HCT116 (cell line): ENCODE data around the gene CEBPA. TPM values are rescaled to one million over a fixed set of nuclear protein-coding genes. Genes with fewer than 3 reads are reported as not detected.

Source experiments
- ATAC-seq: fragments of 200-7000 bp; cut with Tn5 transposase; 2 replicates; pipeline ENCODE4 v1.9.1; 2020; ENCODE audit warnings: mild to moderate bottlenecking, moderate library complexity
- BruUV-seq: library from RNA; stranded (reverse); fragments of 400-500 nt; replicated peaks from 2 replicates; lab custom pipeline; 2021; lab: Mats Ljungman, UMichigan
- CTCF ChIA-PET: fragments of 300-600 bp; sonication (Branson Sonifier 250); formaldehyde crosslinking; loops from one replicate; lab custom pipeline; 2021; ENCODE audit warnings: antibody characterized with exemption; lab: Charles Lee
- POLR2A ChIA-PET: fragments of 300-600, 350-600 bp; sonication (Branson Sonifier 250); formaldehyde crosslinking; loops from one replicate; lab custom pipeline; 2021; ENCODE audit warnings: antibody characterized with exemption; lab: Charles Lee
- RAD21 ChIA-PET, 2 experiments: fragments of 300-600 bp; sonication (Branson Sonifier 250); formaldehyde crosslinking; loops; one replicate each; lab custom pipeline; 2023; ENCODE audit warnings: low total read pairs in 2 of 2; ENCODE audit not compliant: uncharacterized antibody in 2 of 2, unreplicated experiment in 2 of 2, low non-redundant PET in 1 of 2; lab: Charles Lee
- DNase-seq: peaks from one replicate; pipeline ENCODE4 v3.0.0-alpha.2; 2010; ENCODE audit warnings: low read depth, low spot score
- H2AFZ ChIP-seq: fragments of 200-600 bp; shearing (Covaris generic), sonication (generic); 2 replicates; pipeline ENCODE4 v1.6.1; 2017; ENCODE audit warnings: low read depth, mixed run types, mixed read lengths, antibody characterized with exemption, low read length; ENCODE audit not compliant: poor library complexity, severe bottlenecking
- H3K27ac ChIP-seq: 2 replicates; pipeline ENCODE4 v1.5.1; 2012; ENCODE audit warnings: low read depth, low read length
- H3K27me3 ChIP-seq: fragments of 200-600 bp; sonication (generic); 2 replicates; pipeline ENCODE4 v1.6.1; 2016; ENCODE audit warnings: mixed run types, low read length, mixed read lengths; ENCODE audit not compliant: insufficient read depth
- H3K36me3 ChIP-seq, 2 experiments: fragments of 200-500 bp in 1 of 2; fragments of 200-600 bp in 1 of 2; sonication (Bioruptor generic) in 1 of 2; sonication (generic) in 1 of 2; 2 replicates each; pipeline versions ENCODE4 v1.5.1 to v1.6.1; 2014 to 2016; ENCODE audit warnings: low read length in 2 of 2, inconsistent platforms in 1 of 2, mixed read lengths in 1 of 2, mixed run types in 1 of 2; ENCODE audit not compliant: insufficient read depth in 2 of 2, control insufficient read depth in 1 of 2
- H3K4me1 ChIP-seq, 2 experiments: fragments of 200-600 bp in 1 of 2; sonication (generic) in 1 of 2; 2 replicates each; pipeline versions ENCODE4 v1.5.1 to v1.6.1; 2012 to 2017; ENCODE audit warnings: low read length in 2 of 2, inconsistent platforms in 1 of 2, mild to moderate bottlenecking in 1 of 2, mixed read lengths in 1 of 2, mixed run types in 1 of 2, moderate library complexity in 1 of 2; ENCODE audit not compliant: insufficient read depth in 2 of 2, control insufficient read depth in 1 of 2
- H3K4me2 ChIP-seq: fragments of 200-600 bp; sonication (generic); 2 replicates; pipeline ENCODE4 v1.6.1; 2017; ENCODE audit warnings: mixed run types, low read length, mixed read lengths
- H3K4me3 ChIP-seq, 2 experiments: fragments of 200-600 bp in 1 of 2; sonication (generic) in 1 of 2; replicated peaks in 1 of 2; 2 replicates each; pipeline ENCODE4 v1.5.1; 2011 to 2016; ENCODE audit warnings: low read length in 2 of 2, control low read depth in 1 of 2, low read depth in 1 of 2, mild to moderate bottlenecking in 1 of 2, mixed read lengths in 1 of 2, mixed run types in 1 of 2
- H3K79me2 ChIP-seq: fragments of 200-600 bp; sonication (generic); 2 replicates; pipeline ENCODE4 v1.6.1; 2017; ENCODE audit warnings: mild to moderate bottlenecking, mixed run types, low read length, moderate library complexity, mixed read lengths; ENCODE audit not compliant: insufficient read depth
- H3K9ac ChIP-seq: fragments of 200-600 bp; sonication (generic); 2 replicates; pipeline ENCODE4 v1.6.1; 2016; ENCODE audit warnings: low read length, mixed read lengths
- H3K9me2 ChIP-seq: fragments of 200-600 bp; sonication (generic), shearing (Covaris generic); 2 replicates; pipeline ENCODE4 v1.6.1; 2017; ENCODE audit warnings: mixed run types, mild to moderate bottlenecking, moderate library complexity; ENCODE audit not compliant: insufficient read depth
- H3K9me3 ChIP-seq, 2 experiments: fragments of 200-500 bp in 1 of 2; fragments of 200-600 bp in 1 of 2; sonication (Bioruptor generic) in 1 of 2; sonication (generic) in 1 of 2; 2 replicates each; pipeline ENCODE4 v1.6.1; 2014 to 2017; ENCODE audit warnings: low read length in 2 of 2, mixed read lengths in 2 of 2, inconsistent platforms in 1 of 2, low read depth in 1 of 2, mild to moderate bottlenecking in 1 of 2, mixed run types in 1 of 2, moderate library complexity in 1 of 2; ENCODE audit not compliant: control insufficient read depth in 1 of 2, insufficient read depth in 1 of 2
- H4K20me1 ChIP-seq: fragments of 200-600 bp; sonication (generic), shearing (Covaris generic); 2 replicates; pipeline ENCODE4 v1.6.1; 2017; ENCODE audit warnings: mixed run types, mild to moderate bottlenecking, moderate library complexity; ENCODE audit not compliant: insufficient read depth
- CEBPB ChIP-seq: IDR thresholded peaks from 2 replicates; pipeline ENCODE4 v1.6.1; 2012; ENCODE audit warnings: low read depth
- EZH2phosphoT487 ChIP-seq: fragments of 200-600 bp; IDR thresholded peaks from 2 replicates; pipeline ENCODE4 v1.6.1; 2018; ENCODE audit warnings: antibody characterized with exemption, borderline replicate concordance
- JUND ChIP-seq: IDR thresholded peaks from 2 replicates; pipeline ENCODE4 v1.6.1; 2012
- intact Hi-C: fragments of 100-400 bp; cut with micrococcal nuclease; formaldehyde crosslinking; loops from 2 replicates; pipeline ENCODE4 v1.10.0; 2022
- total RNA-seq: library from RNA; stranded (reverse); gene quantifications from one replicate; pipeline ENCODE4 v1.2.1, GENCODE V29; 2021; ENCODE audit not compliant: unreplicated experiment
- TF ChIP-seq, protein P1 (sequence below): IDR thresholded peaks from 2 replicates; pipeline ENCODE4 v1.6.1; 2011; ENCODE audit warnings: mild to moderate bottlenecking, low read length, moderate library complexity; ENCODE audit not compliant: insufficient replicate concordance; ENCODE audit errors: extremely low read depth
- TF ChIP-seq, protein P2 (sequence below): IDR thresholded peaks from 2 replicates; pipeline ENCODE4 v1.6.1; 2012

CEBPA gene
- total RNA-seq, 1 experiment from 2014 or later: 7.0 TPM

DNA sequence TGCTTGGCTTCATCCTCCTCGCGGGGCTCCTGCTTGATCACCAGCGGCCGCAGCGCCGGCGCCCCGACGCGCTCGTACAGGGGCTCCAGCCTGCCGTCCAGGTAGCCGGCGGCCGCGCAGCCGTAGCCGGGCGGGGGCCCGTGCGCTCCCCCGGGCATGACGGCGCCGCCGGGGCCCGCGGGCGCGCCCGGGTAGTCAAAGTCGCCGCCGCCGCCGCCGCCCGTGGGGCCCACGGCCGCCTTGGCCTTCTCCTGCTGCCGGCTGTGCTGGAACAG, 497 bp downstream of the CEBPA start:
- no TSS peak for BruUV-seq
- H3K79me2 ChIP-seq: no peaks in the 10 kb centered on the region
- peak overlapping the region; percentile 96 for H3K4me2 ChIP-seq
- CTCF ChIA-PET: interaction anchor here (1.1 to 1.8 kb wide), 3 partner anchors 10 to 87 kb away, joined by 3 to 12 read pairs (median 4); no protein-coding TSS in a partner anchor
- TF ChIP-seq, protein P1, sequence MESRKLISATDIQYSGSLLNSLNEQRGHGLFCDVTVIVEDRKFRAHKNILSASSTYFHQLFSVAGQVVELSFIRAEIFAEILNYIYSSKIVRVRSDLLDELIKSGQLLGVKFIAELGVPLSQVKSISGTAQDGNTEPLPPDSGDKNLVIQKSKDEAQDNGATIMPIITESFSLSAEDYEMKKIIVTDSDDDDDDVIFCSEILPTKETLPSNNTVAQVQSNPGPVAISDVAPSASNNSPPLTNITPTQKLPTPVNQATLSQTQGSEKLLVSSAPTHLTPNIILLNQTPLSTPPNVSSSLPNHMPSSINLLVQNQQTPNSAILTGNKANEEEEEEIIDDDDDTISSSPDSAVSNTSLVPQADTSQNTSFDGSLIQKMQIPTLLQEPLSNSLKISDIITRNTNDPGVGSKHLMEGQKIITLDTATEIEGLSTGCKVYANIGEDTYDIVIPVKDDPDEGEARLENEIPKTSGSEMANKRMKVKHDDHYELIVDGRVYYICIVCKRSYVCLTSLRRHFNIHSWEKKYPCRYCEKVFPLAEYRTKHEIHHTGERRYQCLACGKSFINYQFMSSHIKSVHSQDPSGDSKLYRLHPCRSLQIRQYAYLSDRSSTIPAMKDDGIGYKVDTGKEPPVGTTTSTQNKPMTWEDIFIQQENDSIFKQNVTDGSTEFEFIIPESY: no peak
- TF ChIP-seq EZH2phosphoT487 (no peak), JUND (no peak), CEBPB (no peak)
- TF ChIP-seq, protein P2, sequence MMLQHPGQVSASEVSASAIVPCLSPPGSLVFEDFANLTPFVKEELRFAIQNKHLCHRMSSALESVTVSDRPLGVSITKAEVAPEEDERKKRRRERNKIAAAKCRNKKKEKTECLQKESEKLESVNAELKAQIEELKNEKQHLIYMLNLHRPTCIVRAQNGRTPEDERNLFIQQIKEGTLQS: no peak
- no peak for ATAC-seq
- RAD21 ChIA-PET: no interaction called here
- no peaks in the 10 kb centered on the region for H3K36me3 ChIP-seq
- no peaks in the 10 kb centered on the region for H3K9me3 ChIP-seq
- peak overlapping the region; percentile 67 for H3K9ac ChIP-seq
- H3K27me3 ChIP-seq: no peaks in the 10 kb centered on the region
- H4K20me1 ChIP-seq: no peaks in the 10 kb centered on the region
- H3K4me1 ChIP-seq: peaks cover 16 to 28% of the 10 kb centered on the region in 2 experiments; a peak in 3 of 4 replicates
- H3K9me2 ChIP-seq: no peaks in the 10 kb centered on the region
- peak overlapping the region; percentile 37 to 82 for H3K4me3 ChIP-seq
- intact Hi-C loops: loop anchor here (2.0 to 5.0 kb wide), 2 partner anchors 55 to 71 kb away; partner anchors contain the start of gene CEBPG
- POLR2A ChIA-PET: interaction anchor here (1.2 to 2.5 kb wide), 3 partner anchors 12 to 72 kb away, joined by 3 to 17 read pairs (median 5); partner anchors contain the start of gene CEBPG
- H3K27ac ChIP-seq: peak overlapping the region; percentile 84; the same call in 1 of the 2 replicates
- no peak overlapping the region for H2AFZ ChIP-seq
- no peak for DNase-seq
